ENCODE measurements around the gene RASGRF2.

Gene RASGRF2

DNA sequence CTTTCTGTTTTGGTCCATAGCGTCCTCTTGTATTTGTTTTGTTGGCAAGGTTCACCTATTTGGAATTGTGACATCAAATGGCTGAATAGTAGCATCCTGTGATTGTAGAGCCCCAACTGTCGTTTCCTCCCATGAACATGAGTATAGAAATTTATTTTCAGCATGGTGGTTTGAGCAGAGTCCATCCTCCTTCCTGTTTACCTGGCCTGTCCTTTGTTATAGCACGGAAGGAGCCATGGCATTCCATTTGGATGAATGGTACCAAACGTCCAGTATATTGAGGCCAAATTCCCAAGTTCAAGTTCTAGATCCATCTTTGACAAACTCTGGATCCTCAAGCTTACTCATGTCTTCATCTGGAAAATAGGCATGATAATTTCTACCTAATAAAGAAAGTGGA is 16.8 kb downstream of the RASGRF2 start:
- TF ChIP-seq, protein P1, sequence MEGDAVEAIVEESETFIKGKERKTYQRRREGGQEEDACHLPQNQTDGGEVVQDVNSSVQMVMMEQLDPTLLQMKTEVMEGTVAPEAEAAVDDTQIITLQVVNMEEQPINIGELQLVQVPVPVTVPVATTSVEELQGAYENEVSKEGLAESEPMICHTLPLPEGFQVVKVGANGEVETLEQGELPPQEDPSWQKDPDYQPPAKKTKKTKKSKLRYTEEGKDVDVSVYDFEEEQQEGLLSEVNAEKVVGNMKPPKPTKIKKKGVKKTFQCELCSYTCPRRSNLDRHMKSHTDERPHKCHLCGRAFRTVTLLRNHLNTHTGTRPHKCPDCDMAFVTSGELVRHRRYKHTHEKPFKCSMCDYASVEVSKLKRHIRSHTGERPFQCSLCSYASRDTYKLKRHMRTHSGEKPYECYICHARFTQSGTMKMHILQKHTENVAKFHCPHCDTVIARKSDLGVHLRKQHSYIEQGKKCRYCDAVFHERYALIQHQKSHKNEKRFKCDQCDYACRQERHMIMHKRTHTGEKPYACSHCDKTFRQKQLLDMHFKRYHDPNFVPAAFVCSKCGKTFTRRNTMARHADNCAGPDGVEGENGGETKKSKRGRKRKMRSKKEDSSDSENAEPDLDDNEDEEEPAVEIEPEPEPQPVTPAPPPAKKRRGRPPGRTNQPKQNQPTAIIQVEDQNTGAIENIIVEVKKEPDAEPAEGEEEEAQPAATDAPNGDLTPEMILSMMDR (IDR thresholded peaks at IDR 0.05; ENCODE audit: low read depth, low read length, poor library complexity, severe bottlenecking) = no peak
- no peak for TF ChIP-seq EZH2phosphoT487 (IDR thresholded peaks at IDR 0.05; ENCODE audit: borderline replicate concordance, low read length)
- no peaks in the 10 kb centered on the region for H3K79me2 ChIP-seq (ENCODE audit: control insufficient read depth, low read length)
- no peaks in the 10 kb centered on the region for H3K36me3 ChIP-seq (ENCODE audit: control insufficient read depth, low read length)
- no peak overlapping the region for H3K4me2 ChIP-seq (ENCODE audit: low read length)
- peaks cover 9% of the 10 kb centered on the region for H3K4me1 ChIP-seq (ENCODE audit: control insufficient read depth, low read length)
- H3K27ac ChIP-seq (ENCODE audit: low read depth, low read length) = no peak overlapping the region
- no peaks in the 10 kb centered on the region for H3K9me3 ChIP-seq (ENCODE audit: control insufficient read depth, insufficient read depth, low read length)
- H3K9me2 ChIP-seq (replicated peaks; ENCODE audit: control insufficient read depth, low read length) = no peaks in the 10 kb centered on the region
- H4K20me1 ChIP-seq (ENCODE audit: control insufficient read depth, insufficient read depth, low read depth, low read length) = no peaks in the 10 kb centered on the region
- no peaks in the 10 kb centered on the region for H3F3A ChIP-seq (ENCODE audit: control insufficient read depth, insufficient read depth)
- H3K4me3 ChIP-seq (ENCODE audit: low read length) = no peak overlapping the region
- no peaks in the 10 kb centered on the region for H3K27me3 ChIP-seq (ENCODE audit: control insufficient read depth, low read length)

DNA sequence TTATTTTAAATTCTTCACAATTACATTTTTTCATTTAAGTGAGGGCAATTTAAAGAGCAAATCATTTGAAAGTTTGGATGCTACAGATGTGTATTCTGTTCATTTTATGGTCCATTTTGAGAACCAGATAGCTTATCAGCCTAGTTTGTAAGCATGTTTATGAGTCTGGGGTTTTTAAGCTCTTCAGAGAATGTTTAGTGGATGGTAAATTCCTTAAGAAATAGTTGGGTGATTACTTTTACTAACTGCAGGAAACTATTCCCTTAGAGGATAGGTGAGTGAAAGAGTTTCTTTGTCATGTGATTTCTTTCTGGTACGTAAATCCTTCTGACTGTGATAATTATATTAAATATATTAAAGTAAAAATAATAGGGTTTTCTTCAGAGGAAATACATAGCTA is 17.6 kb downstream of the RASGRF2 start:
- TF ChIP-seq, protein P1 (IDR thresholded peaks at IDR 0.05; ENCODE audit: low read depth, low read length, poor library complexity, severe bottlenecking) = no peak
- TF ChIP-seq EZH2phosphoT487 (IDR thresholded peaks at IDR 0.05; ENCODE audit: borderline replicate concordance, low read length) = no peak
- H3K79me2 ChIP-seq (ENCODE audit: control insufficient read depth, low read length) = no peaks in the 10 kb centered on the region
- H3K4me3 ChIP-seq (ENCODE audit: low read length) = no peak overlapping the region
- no peaks in the 10 kb centered on the region for H3K9me2 ChIP-seq (replicated peaks; ENCODE audit: control insufficient read depth, low read length)
- H3K4me2 ChIP-seq (ENCODE audit: low read length) = no peak overlapping the region
- H4K20me1 ChIP-seq (ENCODE audit: control insufficient read depth, insufficient read depth, low read depth, low read length) = no peaks in the 10 kb centered on the region
- H3K4me1 ChIP-seq (ENCODE audit: control insufficient read depth, low read length) = peaks cover 9% of the 10 kb centered on the region
- no peaks in the 10 kb centered on the region for H3K36me3 ChIP-seq (ENCODE audit: control insufficient read depth, low read length)
- H3K27me3 ChIP-seq (ENCODE audit: control insufficient read depth, low read length) = no peaks in the 10 kb centered on the region
- H3K27ac ChIP-seq (ENCODE audit: low read depth, low read length) = no peak overlapping the region
- no peaks in the 10 kb centered on the region for H3F3A ChIP-seq (ENCODE audit: control insufficient read depth, insufficient read depth)
- no peaks in the 10 kb centered on the region for H3K9me3 ChIP-seq (ENCODE audit: control insufficient read depth, insufficient read depth, low read length)

GRCh38 chr5:80978772-80979317 is 18.7 kb downstream of the RASGRF2 start:
- Histone ChIP-seq H3K9me3 (ENCODE audit: control insufficient read depth, insufficient read depth, low read length) (no peaks in the 10 kb centered on the region), H3K4me3 (ENCODE audit: low read length) (no peak overlapping the region), H3K4me1 (ENCODE audit: control insufficient read depth, low read length) (peaks cover 9% of the 10 kb centered on the region), H3K9me2 (replicated peaks; ENCODE audit: control insufficient read depth, low read length) (no peaks in the 10 kb centered on the region), H3F3A (ENCODE audit: control insufficient read depth, insufficient read depth) (no peaks in the 10 kb centered on the region), H3K4me2 (ENCODE audit: low read length) (0 out of 2 replicates have a peak overlapping the region, but pooled peaks have one; percentile 13), H3K36me3 (ENCODE audit: control insufficient read depth, low read length) (no peaks in the 10 kb centered on the region), H3K27me3 (ENCODE audit: control insufficient read depth, low read length) (no peaks in the 10 kb centered on the region), H3K79me2 (ENCODE audit: control insufficient read depth, low read length) (no peaks in the 10 kb centered on the region), H4K20me1 (ENCODE audit: control insufficient read depth, insufficient read depth, low read depth, low read length) (no peaks in the 10 kb centered on the region), H3K27ac (ENCODE audit: low read depth, low read length) (no peak overlapping the region)
- no peak for TF ChIP-seq EZH2phosphoT487 (IDR thresholded peaks at IDR 0.05; ENCODE audit: borderline replicate concordance, low read length)
- TF ChIP-seq, protein P1 (IDR thresholded peaks at IDR 0.05; ENCODE audit: low read depth, low read length, poor library complexity, severe bottlenecking) = no peak
